Skeletal muscle satellite cell (primary cell): ENCODE results near the gene CELF2.

Experiments used
- H3K27me3 ChIP-seq: 2 replicates; pipeline ENCODE4 v1.7.0; 2013; ENCODE audit warnings: low read length; ENCODE audit not compliant: control insufficient read depth, insufficient read depth
- H3K36me3 ChIP-seq: 2 replicates; pipeline ENCODE4 v1.7.0; 2013; ENCODE audit warnings: mild to moderate bottlenecking, control low read depth, low read length; ENCODE audit not compliant: insufficient read depth
- H3K4me1 ChIP-seq: 2 replicates; pipeline ENCODE4 v1.7.0; 2013; ENCODE audit warnings: low read length; ENCODE audit not compliant: control insufficient read depth, insufficient read depth
- H3K4me2 ChIP-seq: 2 replicates; pipeline ENCODE4 v1.7.0; 2013; ENCODE audit warnings: mild to moderate bottlenecking, low read length
- H3K4me3 ChIP-seq: 2 replicates; pipeline ENCODE4 v1.7.0; 2013; ENCODE audit warnings: low read length
- H3K9ac ChIP-seq: 2 replicates; pipeline ENCODE4 v1.7.0; 2013; ENCODE audit warnings: mild to moderate bottlenecking, low read depth, low read length, moderate library complexity
- H3K9me3 ChIP-seq: replicated peaks from 2 replicates; pipeline ENCODE4 v1.7.0; 2013; ENCODE audit warnings: mild to moderate bottlenecking, control low read depth, low read length

CELF2 gene

GRCh38 chr10:11014671-11015445 is 2.8 kb upstream of the CELF2 start:
- peak overlapping the region; percentile 76 for H3K4me2 ChIP-seq
- H3K4me3 ChIP-seq: peak overlapping the region; percentile 55
- no peaks in the 10 kb centered on the region for H3K27me3 ChIP-seq
- peak overlapping the region; percentile 94 for H3K9ac ChIP-seq
- no peaks in the 10 kb centered on the region for H3K9me3 ChIP-seq
- H3K4me1 ChIP-seq: peaks cover 68% of the 10 kb centered on the region
- no peaks in the 10 kb centered on the region for H3K36me3 ChIP-seq

GRCh38 chr10:11015446-11015934 is 2.2 kb upstream of the CELF2 start:
- Histone ChIP-seq H3K9ac (peak overlapping the region; percentile 94), H3K27me3 (no peaks in the 10 kb centered on the region), H3K4me1 (peaks cover 62% of the 10 kb centered on the region), H3K9me3 (no peaks in the 10 kb centered on the region), H3K36me3 (no peaks in the 10 kb centered on the region), H3K4me3 (peak overlapping the region; percentile 55), H3K4me2 (peak overlapping the region; percentile 76)

- Histone ChIP-seq H3K4me2 (peak overlapping the region; percentile 76), H3K36me3 (no peaks in the 10 kb centered on the region), H3K9me3 (no peaks in the 10 kb centered on the region), H3K27me3 (no peaks in the 10 kb centered on the region), H3K9ac (peak overlapping the region; percentile 94), H3K4me1 (peaks cover 55% of the 10 kb centered on the region), H3K4me3 (peak overlapping the region; percentile 80)
These were observed 587 bp upstream of the CELF2 start for GRCh38 chr10:11017000-11017569.

- Histone ChIP-seq H3K36me3 (no peaks in the 10 kb centered on the region), H3K9me3 (no peaks in the 10 kb centered on the region), H3K27me3 (no peaks in the 10 kb centered on the region), H3K4me2 (peak overlapping the region; percentile 76), H3K4me3 (peak overlapping the region; percentile 80), H3K4me1 (peaks cover 46% of the 10 kb centered on the region), H3K9ac (peak overlapping the region; percentile 94)
These were observed 765 bp downstream of the CELF2 start for GRCh38 chr10:11018432-11018841.

GRCh38 chr10:11018855-11019631 is 1.4 kb downstream of the CELF2 start:
- Histone ChIP-seq H3K4me3 (peak overlapping the region; percentile 80), H3K4me2 (peak overlapping the region; percentile 76), H3K9ac (peak overlapping the region; percentile 94), H3K27me3 (no peaks in the 10 kb centered on the region), H3K36me3 (no peaks in the 10 kb centered on the region), H3K4me1 (peaks cover 44% of the 10 kb centered on the region), H3K9me3 (no peaks in the 10 kb centered on the region)

- H3K27me3 ChIP-seq: no peaks in the 10 kb centered on the region
- H3K4me1 ChIP-seq: peaks cover 41% of the 10 kb centered on the region
These were observed 2.3 kb downstream of the CELF2 start for GRCh38 chr10:11019724-11020547.

GRCh38 chr10:11020548-11020942 is 2.9 kb downstream of the CELF2 start:
- H3K9ac ChIP-seq: peak overlapping the region; percentile 94
- no peaks in the 10 kb centered on the region for H3K9me3 ChIP-seq
- no peaks in the 10 kb centered on the region for H3K27me3 ChIP-seq
- H3K36me3 ChIP-seq: no peaks in the 10 kb centered on the region
- H3K4me2 ChIP-seq: peak overlapping the region; percentile 76
- peaks cover 43% of the 10 kb centered on the region for H3K4me1 ChIP-seq
- H3K4me3 ChIP-seq: peak overlapping the region; percentile 80

More at GRCh38 chr10:11019724-11020547, 2.3 kb downstream of the CELF2 start:
- Histone ChIP-seq H3K9ac (peak overlapping the region; percentile 94), H3K4me3 (peak overlapping the region; percentile 80), H3K36me3 (no peaks in the 10 kb centered on the region), H3K4me2 (peak overlapping the region; percentile 76), H3K9me3 (no peaks in the 10 kb centered on the region)

GRCh38 chr10:11022213-11022612 is 4.5 kb downstream of the CELF2 start:
- Histone ChIP-seq H3K9ac (peak overlapping the region; percentile 34), H3K4me2 (peak overlapping the region; percentile 37), H3K4me3 (peak overlapping the region; percentile 20), H3K9me3 (no peaks in the 10 kb centered on the region), H3K36me3 (no peaks in the 10 kb centered on the region), H3K27me3 (no peaks in the 10 kb centered on the region), H3K4me1 (peaks cover 38% of the 10 kb centered on the region)

GRCh38 chr10:11023009-11023953 is 5.6 kb downstream of the CELF2 start:
- Histone ChIP-seq H3K4me2 (peak overlapping the region; percentile 37), H3K27me3 (no peaks in the 10 kb centered on the region), H3K36me3 (no peaks in the 10 kb centered on the region), H3K4me3 (no peak overlapping the region), H3K9ac (no peak overlapping the region), H3K9me3 (no peaks in the 10 kb centered on the region), H3K4me1 (peaks cover 43% of the 10 kb centered on the region)

GRCh38 chr10:11024596-11024995 is 6.9 kb downstream of the CELF2 start:
- Histone ChIP-seq H3K9ac (no peak overlapping the region), H3K27me3 (no peaks in the 10 kb centered on the region), H3K36me3 (no peaks in the 10 kb centered on the region), H3K9me3 (no peaks in the 10 kb centered on the region), H3K4me2 (no peak overlapping the region), H3K4me3 (no peak overlapping the region), H3K4me1 (peaks cover 43% of the 10 kb centered on the region)
